Body of pancreas (tissue), 4 donors: ENCODE measurements around the gene GRM4. TPM values are rescaled to one million over a fixed set of nuclear protein-coding genes. Genes with fewer than 3 reads are reported as not detected.

Source experiments
- ATAC-seq: fragments of 150-250 bp; one replicate; pipeline ENCODE4 v1.9.1; 2016
- DNase-seq, 4 donors: peaks; one replicate each; pipeline ENCODE4 v3.0.0-alpha.2; 2019
- H3K27ac ChIP-seq, 4 donors: fragments of 200-600 bp; sonication (generic); 1 replicate in 3 of 4; 2 replicates in 1 of 4; pipeline versions ENCODE4 v1.5.1 to v1.6.1; 2016 to 2019; ENCODE audit warnings: mild to moderate bottlenecking in 1 of 4, mixed read lengths in 1 of 4, moderate library complexity in 1 of 4
- H3K27me3 ChIP-seq, 2 donors: fragments of 200-600 bp; sonication (generic); one replicate each; pipeline ENCODE4 v1.6.0; 2016; ENCODE audit warnings: mild to moderate bottlenecking in 1 of 2
- H3K36me3 ChIP-seq, 2 donors: fragments of 200-600 bp; sonication (generic); replicated peaks in 1 of 2; 2 replicates each; pipeline ENCODE4 v1.5.1; 2016; ENCODE audit warnings: low read depth in 2 of 2; ENCODE audit not compliant: insufficient read depth in 1 of 2
- H3K4me1 ChIP-seq: fragments of 200-600 bp; sonication (generic); one replicate; pipeline ENCODE4 v1.6.0; 2016
- H3K4me3 ChIP-seq, 2 donors: fragments of 200-600 bp; sonication (generic); 1 replicate in 1 of 2; 2 replicates in 1 of 2; pipeline ENCODE4 v1.5.1; 2016 to 2019
- H3K9me3 ChIP-seq, 3 donors: fragments of 200-600 bp; sonication (generic); 1 replicate in 2 of 3; 2 replicates in 1 of 3; pipeline ENCODE4 v1.5.1; 2016
- CTCF ChIP-seq, 7 experiments: fragments of 450-650 bp in 4 of 7; fragments of 200-600 bp in 3 of 7; sonication (generic) in 3 of 7; IDR thresholded peaks; one replicate each; pipeline ENCODE4 v1.5.1; 2016 to 2019; ENCODE audit warnings: antibody characterized with exemption in 7 of 7
- POLR2A ChIP-seq, 3 donors: fragments of 450-650 bp; IDR thresholded peaks; one replicate each; pipeline ENCODE4 v1.6.1; 2016; ENCODE audit warnings: antibody characterized with exemption in 3 of 3, mild to moderate bottlenecking in 2 of 3
- WGBS, 2 donors: methylation state at CpG; one replicate each; pipeline ENCODE4 v1.1.5; 2017; 5-methylcytosine and 5-hydroxymethylcytosine counted together
- intact Hi-C: fragments of 100-400 bp; cut with DNase I; formaldehyde crosslinking; loops from one replicate; pipeline ENCODE4 v1.15.1; 2023
- total RNA-seq, 2 donors: library from RNA; depleted of rRNA; stranded (reverse); fragments of >200 nt; gene quantifications; one replicate each; pipeline ENCODE4 v1.1.0, GENCODE V29; 2016

Gene GRM4
- total RNA-seq, 2 donors from 2014 or later: 0.33 TPM; not detected in 1

- no peak for DNase-seq
- intact Hi-C loops: no loop called here
Observed at GRCh38 chr6:34090935-34091334, 55.0 kb downstream of the GRM4 start.

GRCh38 chr6:34090529-34090928 is 55.4 kb downstream of the GRM4 start:
- H3K36me3 ChIP-seq: no peaks in the 10 kb centered on the region
- no peaks in the 10 kb centered on the region for H3K9me3 ChIP-seq
- H3K27ac ChIP-seq: no peak overlapping the region
- no peak overlapping the region for H3K4me3 ChIP-seq
- H3K4me1 ChIP-seq: no peaks in the 10 kb centered on the region
- intact Hi-C loops: no loop called here
- WGBS, 2 donors: 67 to 69% methylated on average over 9 of the region's 9 CpGs
- no peak for DNase-seq
- H3K27me3 ChIP-seq: no peaks in the 10 kb centered on the region
- ATAC-seq: no peak
- TF ChIP-seq POLR2A (IDR thresholded peaks at IDR 0.05) (no peak), CTCF (IDR thresholded peaks at IDR 0.05) (no peak)

More at GRCh38 chr6:34090935-34091334, 55.0 kb downstream of the GRM4 start:
- no peaks in the 10 kb centered on the region for H3K9me3 ChIP-seq
- no peak for ATAC-seq
- 63 to 90% methylated on average over 2 to 5 of the region's 5 CpGs for WGBS, 2 donors
- no peak overlapping the region for H3K27ac ChIP-seq
- H3K4me1 ChIP-seq: no peaks in the 10 kb centered on the region
- no peak for TF ChIP-seq CTCF (IDR thresholded peaks at IDR 0.05)
- no peak for TF ChIP-seq POLR2A (IDR thresholded peaks at IDR 0.05)
- no peaks in the 10 kb centered on the region for H3K27me3 ChIP-seq
- H3K4me3 ChIP-seq: no peak overlapping the region
- H3K36me3 ChIP-seq: no peaks in the 10 kb centered on the region

- Histone ChIP-seq H3K36me3 (no peaks in the 10 kb centered on the region), H3K27me3 (no peaks in the 10 kb centered on the region), H3K9me3 (no peaks in the 10 kb centered on the region), H3K27ac (no peak overlapping the region), H3K4me3 (no peak overlapping the region), H3K4me1 (no peaks in the 10 kb centered on the region)
- WGBS, 2 donors: 70 to 92% methylated on average over 1 to 2 of the region's 2 CpGs
- intact Hi-C loops: no loop called here
- no peak for TF ChIP-seq POLR2A (IDR thresholded peaks at IDR 0.05)
- no peak for TF ChIP-seq CTCF (IDR thresholded peaks at IDR 0.05)
- ATAC-seq (no peak), DNase-seq (no peak)
Observed at GRCh38 chr6:34086558-34086957, 59.3 kb downstream of the GRM4 start.

- no peaks in the 10 kb centered on the region for H3K9me3 ChIP-seq
- no peak overlapping the region for H3K27ac ChIP-seq
- no peaks in the 10 kb centered on the region for H3K4me1 ChIP-seq
- 81 to 83% methylated on average over 14 of the region's 14 CpGs for WGBS, 2 donors
- H3K27me3 ChIP-seq: no peaks in the 10 kb centered on the region
- TF ChIP-seq CTCF (IDR thresholded peaks at IDR 0.05) (no peak), POLR2A (IDR thresholded peaks at IDR 0.05) (no peak)
- intact Hi-C loops: no loop called here
- ATAC-seq (no peak), DNase-seq (no peak)
- H3K4me3 ChIP-seq: no peak overlapping the region
- no peaks in the 10 kb centered on the region for H3K36me3 ChIP-seq
Observed at GRCh38 chr6:34085453-34086170, 60.3 kb downstream of the GRM4 start.
